ENCODE measurements around the gene LVRN.

LVRN gene

DNA sequence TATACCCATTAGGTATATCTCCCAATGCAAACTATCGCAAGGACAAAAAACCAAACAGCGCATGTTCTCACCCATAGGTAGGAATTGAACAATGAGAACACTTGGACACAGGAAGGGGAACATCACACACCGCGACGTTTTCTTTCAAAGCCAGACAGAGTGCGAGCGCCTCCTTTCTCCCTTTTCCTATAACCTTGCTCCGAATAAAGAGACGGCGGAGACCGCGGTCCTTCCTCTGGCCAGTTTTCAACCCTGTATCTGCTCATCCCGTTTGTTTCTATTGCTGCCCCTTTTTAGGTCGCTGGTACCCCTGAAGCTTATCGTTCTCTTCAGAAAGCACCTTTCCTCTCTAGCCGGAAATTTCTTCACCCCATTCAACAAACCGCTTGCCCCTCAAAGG lies 1.3 kb downstream of the LVRN start:
- H3K9me3 ChIP-seq (ENCODE audit: insufficient read depth, low read length, severe bottlenecking) = no peaks in the 10 kb centered on the region
- no peak overlapping the region for H2AFZ ChIP-seq (ENCODE audit: low read depth, low read length)
- DNase-seq (no peak), ATAC-seq (ENCODE audit: insufficient read depth, low read depth) (no peak)
- H3K27ac ChIP-seq (ENCODE audit: low read length) = no peak overlapping the region
- H3K27me3 ChIP-seq (ENCODE audit: insufficient read depth, low read length, poor library complexity) = no peaks in the 10 kb centered on the region
- H3K4me2 ChIP-seq (ENCODE audit: insufficient read depth, low read length) = no peak overlapping the region
- H3K4me3 ChIP-seq (ENCODE audit: low read depth in 1 of 2, low read length in 2 of 2) = no peak overlapping the region
- H3K4me1 ChIP-seq (ENCODE audit: insufficient read depth, low read length) = no peaks in the 10 kb centered on the region
- no peaks in the 10 kb centered on the region for H3K36me3 ChIP-seq (ENCODE audit: insufficient read depth, low read length)
- TF ChIP-seq CTCF (IDR thresholded peaks at IDR 0.05; ENCODE audit: borderline replicate concordance, extremely low read depth, low read length, poor library complexity, severe bottlenecking) = no peak
- H4K20me1 ChIP-seq (ENCODE audit: insufficient read depth, low read length) = no peaks in the 10 kb centered on the region
- H3K79me2 ChIP-seq (ENCODE audit: insufficient read depth, low read length) = no peaks in the 10 kb centered on the region
- no peak overlapping the region for H3K9ac ChIP-seq (ENCODE audit: low read depth, low read length)

DNA sequence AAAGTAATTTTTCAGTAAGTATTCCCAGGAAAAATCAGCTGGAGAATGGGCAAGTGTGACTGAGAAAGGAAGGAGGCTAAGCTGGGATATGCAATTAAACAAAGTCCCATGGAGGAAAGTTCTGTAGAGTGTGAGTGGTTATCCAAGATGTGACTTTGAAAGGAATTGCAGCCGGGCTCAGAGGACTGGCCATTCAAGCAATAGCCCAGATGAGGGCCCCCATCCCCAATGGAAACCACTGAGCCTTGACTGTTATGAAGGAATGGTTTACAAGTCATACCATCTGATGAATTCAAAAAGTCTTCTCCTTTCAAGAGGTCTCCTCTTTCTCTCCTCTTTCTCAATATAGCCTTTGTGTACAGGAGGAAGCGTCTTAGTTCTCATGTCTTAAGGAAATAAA lies 6.5 kb downstream of the LVRN start:
- no peak for DNase-seq
- H3K9ac ChIP-seq (ENCODE audit: low read depth, low read length) = no peak overlapping the region
- H4K20me1 ChIP-seq (ENCODE audit: insufficient read depth, low read length) = no peaks in the 10 kb centered on the region
- TF ChIP-seq CTCF (IDR thresholded peaks at IDR 0.05; ENCODE audit: borderline replicate concordance, extremely low read depth, low read length, poor library complexity, severe bottlenecking) (no peak), EZH2 (IDR thresholded peaks at IDR 0.05; ENCODE audit: borderline replicate concordance, low read depth, low read length, severe bottlenecking) (no peak)
- no peak overlapping the region for H3K4me2 ChIP-seq (ENCODE audit: insufficient read depth, low read length)
- no peaks in the 10 kb centered on the region for H3K79me2 ChIP-seq (ENCODE audit: insufficient read depth, low read length)
- no peaks in the 10 kb centered on the region for H3K36me3 ChIP-seq (ENCODE audit: insufficient read depth, low read length)
- H3K9me3 ChIP-seq (ENCODE audit: insufficient read depth, low read length, severe bottlenecking) = no peaks in the 10 kb centered on the region
- H3K4me1 ChIP-seq (ENCODE audit: insufficient read depth, low read length) = no peaks in the 10 kb centered on the region
- H3K27me3 ChIP-seq (ENCODE audit: insufficient read depth, low read length, poor library complexity) = no peaks in the 10 kb centered on the region
- H3K27ac ChIP-seq (ENCODE audit: low read length) = no peak overlapping the region
- no peak for ATAC-seq (ENCODE audit: insufficient read depth, low read depth)
- no peak overlapping the region for H3K4me3 ChIP-seq (ENCODE audit: low read depth in 1 of 2, low read length in 2 of 2)
- no peak overlapping the region for H2AFZ ChIP-seq (ENCODE audit: low read depth, low read length)

DNA sequence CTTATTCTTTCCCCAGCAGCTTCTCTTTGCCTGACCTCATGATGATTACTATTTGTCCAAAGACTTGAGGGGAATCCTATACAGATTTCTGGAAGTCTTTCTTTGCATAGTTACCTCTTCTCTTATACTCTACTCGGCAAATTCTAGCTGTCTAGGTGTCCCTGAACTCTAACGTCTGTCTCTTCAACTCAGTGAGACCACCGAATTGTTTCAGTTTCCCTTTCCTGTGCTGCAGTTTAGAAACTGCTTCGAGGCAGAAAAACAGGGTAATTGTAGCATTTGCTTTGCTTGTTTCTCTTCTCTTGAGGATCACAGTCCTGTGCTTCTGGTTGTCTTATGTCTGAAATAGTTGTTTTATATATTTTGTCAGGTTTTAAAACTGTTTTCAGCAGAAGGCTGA lies 14.8 kb downstream of the LVRN start:
- no peaks in the 10 kb centered on the region for H3K79me2 ChIP-seq (ENCODE audit: insufficient read depth, low read length)
- no peak overlapping the region for H2AFZ ChIP-seq (ENCODE audit: low read depth, low read length)
- no peaks in the 10 kb centered on the region for H4K20me1 ChIP-seq (ENCODE audit: insufficient read depth, low read length)
- H3K27ac ChIP-seq (ENCODE audit: low read length) = no peak overlapping the region
- TF ChIP-seq EZH2 (IDR thresholded peaks at IDR 0.05; ENCODE audit: borderline replicate concordance, low read depth, low read length, severe bottlenecking) (no peak), CTCF (IDR thresholded peaks at IDR 0.05; ENCODE audit: borderline replicate concordance, extremely low read depth, low read length, poor library complexity, severe bottlenecking) (no peak)
- ATAC-seq (ENCODE audit: insufficient read depth, low read depth) = peak; percentile 84
- H3K4me2 ChIP-seq (ENCODE audit: insufficient read depth, low read length) = peak overlapping the region; percentile 1; the same call in 1 of the 2 replicates
- H3K4me1 ChIP-seq (ENCODE audit: insufficient read depth, low read length) = no peaks in the 10 kb centered on the region
- H3K9me3 ChIP-seq (ENCODE audit: insufficient read depth, low read length, severe bottlenecking) = no peaks in the 10 kb centered on the region
- no peak overlapping the region for H3K4me3 ChIP-seq (ENCODE audit: low read depth in 1 of 2, low read length in 2 of 2)
- no peak overlapping the region for H3K9ac ChIP-seq (ENCODE audit: low read depth, low read length)
- peak; percentile 9 for DNase-seq
- no peaks in the 10 kb centered on the region for H3K27me3 ChIP-seq (ENCODE audit: insufficient read depth, low read length, poor library complexity)
- no peaks in the 10 kb centered on the region for H3K36me3 ChIP-seq (ENCODE audit: insufficient read depth, low read length)

DNA sequence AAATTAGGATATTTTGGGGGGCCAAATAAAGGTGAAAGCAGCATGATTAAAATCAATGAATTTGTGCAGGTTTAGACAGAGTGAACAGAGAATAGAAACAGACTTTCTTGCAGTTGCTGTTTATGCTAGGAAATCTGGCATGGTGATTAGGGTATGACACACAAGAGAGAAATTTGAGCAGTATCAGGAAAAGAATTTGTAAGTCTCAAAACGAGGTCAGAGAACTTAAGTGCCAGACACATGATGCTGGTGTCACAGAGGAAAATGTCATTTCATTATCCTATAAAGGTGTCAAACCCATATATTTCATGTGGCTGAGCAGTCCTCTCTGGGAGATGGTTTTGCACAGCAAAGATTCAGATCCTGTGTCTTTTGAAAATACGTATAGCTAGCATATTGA lies 15.7 kb downstream of the LVRN start:
- DNase-seq = no peak
- H3K4me2 ChIP-seq (ENCODE audit: insufficient read depth, low read length) = no peak overlapping the region
- no peak for TF ChIP-seq EZH2 (IDR thresholded peaks at IDR 0.05; ENCODE audit: borderline replicate concordance, low read depth, low read length, severe bottlenecking)
- no peak for TF ChIP-seq CTCF (IDR thresholded peaks at IDR 0.05; ENCODE audit: borderline replicate concordance, extremely low read depth, low read length, poor library complexity, severe bottlenecking)
- no peak overlapping the region for H3K27ac ChIP-seq (ENCODE audit: low read length)
- no peaks in the 10 kb centered on the region for H4K20me1 ChIP-seq (ENCODE audit: insufficient read depth, low read length)
- H3K27me3 ChIP-seq (ENCODE audit: insufficient read depth, low read length, poor library complexity) = no peaks in the 10 kb centered on the region
- H3K79me2 ChIP-seq (ENCODE audit: insufficient read depth, low read length) = no peaks in the 10 kb centered on the region
- no peak overlapping the region for H3K9ac ChIP-seq (ENCODE audit: low read depth, low read length)
- H3K36me3 ChIP-seq (ENCODE audit: insufficient read depth, low read length) = no peaks in the 10 kb centered on the region
- no peak overlapping the region for H2AFZ ChIP-seq (ENCODE audit: low read depth, low read length)
- no peak for ATAC-seq (ENCODE audit: insufficient read depth, low read depth)
- H3K4me3 ChIP-seq (ENCODE audit: low read depth in 1 of 2, low read length in 2 of 2) = no peak overlapping the region
- H3K4me1 ChIP-seq (ENCODE audit: insufficient read depth, low read length) = no peaks in the 10 kb centered on the region
- no peaks in the 10 kb centered on the region for H3K9me3 ChIP-seq (ENCODE audit: insufficient read depth, low read length, severe bottlenecking)
